Heart left ventricle (tissue), 16 donors: ENCODE measurements around the gene AXIN1. TPM values are rescaled to one million over a fixed set of nuclear protein-coding genes. Genes with fewer than 3 reads are reported as not detected.

ENCODE experiments used
- ATAC-seq, 4 donors: fragments of 200-7000 bp; cut with Tn5 transposase; one replicate each; pipeline ENCODE4 v1.9.1; 2020 to 2022; ENCODE audit warnings: moderate library complexity in 4 of 4, mild to moderate bottlenecking in 3 of 4, moderate number of reproducible peaks in 1 of 4
- DNase-seq, 5 donors: peaks; one replicate each; pipeline ENCODE4 v3.0.0-alpha.2; 2020
- H3K27ac ChIP-seq, 12 donors: fragments of 200-600 bp; sonication (generic) in 4 of 12; one replicate each; pipeline versions ENCODE4 v1.5.0 to v1.8.0; 2016 to 2022; ENCODE audit warnings: mild to moderate bottlenecking in 2 of 12
- H3K27me3 ChIP-seq, 9 donors: fragments of 200-600 bp; sonication (generic) in 2 of 9; one replicate each; pipeline versions ENCODE4 v1.5.1 to v1.8.0; 2016 to 2022; ENCODE audit warnings: mild to moderate bottlenecking in 3 of 9
- H3K36me3 ChIP-seq, 9 donors: fragments of 200-600 bp; sonication (generic) in 2 of 9; one replicate each; pipeline versions ENCODE4 v1.5.0 to v1.8.0; 2018 to 2022; ENCODE audit warnings: mild to moderate bottlenecking in 2 of 9
- H3K4me1 ChIP-seq, 12 donors: fragments of 200-600 bp; sonication (generic) in 4 of 12; one replicate each; pipeline versions ENCODE4 v1.5.0 to v1.8.0; 2016 to 2022; ENCODE audit warnings: mild to moderate bottlenecking in 3 of 12
- H3K4me3 ChIP-seq, 12 donors: fragments of 200-600 bp; sonication (generic) in 4 of 12; one replicate each; pipeline versions ENCODE4 v1.5.0 to v1.8.0; 2017 to 2022; ENCODE audit warnings: mild to moderate bottlenecking in 9 of 12, moderate library complexity in 4 of 12
- H3K9me3 ChIP-seq, 12 donors: fragments of 200-600 bp; sonication (generic) in 4 of 12; one replicate each; pipeline versions ENCODE4 v1.5.0 to v1.8.0; 2016 to 2022; ENCODE audit warnings: mild to moderate bottlenecking in 1 of 12
- POLR2A ChIP-seq, 2 donors: fragments of 450-650 bp; IDR thresholded peaks; one replicate each; pipeline ENCODE4 v1.6.1; 2017; ENCODE audit warnings: antibody characterized with exemption in 2 of 2, mild to moderate bottlenecking in 2 of 2, moderate library complexity in 2 of 2
- WGBS, 4 donors: extraction: QIAGEN DNeasy Blood & Tissue Kit in 2 of 4; methylation state at CpG; one replicate each; pipeline versions ENCODE4 v1.1.5 to v1.1.7; 2013 to 2018; 5-methylcytosine and 5-hydroxymethylcytosine counted together
- intact Hi-C, 10 donors: fragments of 100-400 bp; cut with DNase I; formaldehyde crosslinking; loops; one replicate each; pipeline versions ENCODE4 v1.11.1 to v1.14.2; 2022
- polyA plus RNA-seq, 2 donors: library from polyadenylated mRNA; stranded (reverse); fragments of 200-250 nt; gene quantifications; one replicate each; pipeline ENCODE4 v1.2.3, GENCODE V29; 2013
- total RNA-seq, 9 donors: library from RNA; depleted of rRNA in 2 of 9; stranded (reverse); fragments of >200 nt in 2 of 9; fragmentation: NEBNext Ultra II Directional in 3 of 9; extraction: Animal tissue kit (Norgen Biotek cat#: 25700) in 3 of 9; gene quantifications; one replicate each; pipeline versions ENCODE4 v1.1.0 to v1.2.4, GENCODE V29; 2016 to 2023
- TF ChIP-seq, protein P1 (sequence below), 12 donors: fragments of 200-600 bp; sonication (generic) in 4 of 12; IDR thresholded peaks; one replicate each; pipeline versions ENCODE4 v1.5.0 to v1.8.0; 2018 to 2022; ENCODE audit warnings: antibody characterized with exemption in 12 of 12, mild to moderate bottlenecking in 5 of 12
- donor health status: ischemic (EF 13 %, LVEDD 7.1; RV severe dilation, severe dysfunction).
- donor health status: healthy with polysubstance abuse.
- donor health status: DM: no; HTN: yes; CAD: no.
- donor health status: DM: no; HTN: no; CAD: no.
- donor health status: ischemic (EF 25% LVEDD 6.9; RV normal size, moderate dysfunction).
- donor health status: ischemic (EF 25% LVEDD 5.7; RV mildly dilated, moderate dysfunction).
- donor health status: healthy.
- donor health status: DM: yes; HTN: yes; CAD: no.
- donor health status: ischemic (EF 35%, LVEDD 5.7; RV mildly dilated, moderate dysfunction).
- donor health status: nonischemic (EF 11% LVEDD 7.7; RV severe dilation, severe dysfunction).
- donor health status: DM: yes; HTN: yes; CAD: no.
- donor health status: PGD.
- donor health status: ischemic (EF 29% LVEDD 5.4; RV normal size, mild dysfunction).
- donor health status: nonischemic (EF 23%, LVEDD 6.1; RV moderate dilation, normal function).

Gene AXIN1
- total and polyA plus RNA-seq, 11 donors: 6.8 to 32.0 (median 11.6) TPM

DNA sequence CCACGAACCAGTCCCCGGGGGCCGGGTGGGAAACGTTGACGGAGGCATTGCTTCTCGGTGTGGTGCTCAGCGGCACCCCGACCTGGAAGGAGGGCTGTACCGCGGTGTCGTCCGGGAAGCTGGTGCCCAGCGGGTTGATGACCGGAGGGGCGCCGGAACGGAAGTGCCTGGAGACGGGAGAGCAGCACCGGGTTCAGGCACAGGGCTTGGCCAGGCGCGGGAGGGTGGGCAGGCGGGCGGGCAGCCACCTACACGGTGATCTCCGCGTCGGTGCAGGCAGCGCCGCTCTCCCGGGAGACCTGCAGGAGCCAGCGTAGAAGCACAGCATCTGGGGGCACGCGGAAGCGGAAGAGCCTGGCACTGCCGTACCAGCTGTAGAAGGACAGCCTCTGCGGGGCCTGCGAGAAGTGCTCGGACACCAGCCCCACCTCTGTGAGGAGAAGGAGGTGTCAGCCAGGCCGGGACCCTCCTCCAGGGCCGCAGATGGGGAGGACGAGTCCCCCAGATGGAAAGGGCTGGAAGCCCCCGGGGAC lies 25.0 kb upstream of the AXIN1 start:
- WGBS, 4 donors: 89 to 92% (median 90%) methylated on average over 32 to 42 of the region's 42 CpGs
- ATAC-seq: no peak
- TF ChIP-seq POLR2A (IDR thresholded peaks at IDR 0.05): no peak
- TF ChIP-seq, protein P1, sequence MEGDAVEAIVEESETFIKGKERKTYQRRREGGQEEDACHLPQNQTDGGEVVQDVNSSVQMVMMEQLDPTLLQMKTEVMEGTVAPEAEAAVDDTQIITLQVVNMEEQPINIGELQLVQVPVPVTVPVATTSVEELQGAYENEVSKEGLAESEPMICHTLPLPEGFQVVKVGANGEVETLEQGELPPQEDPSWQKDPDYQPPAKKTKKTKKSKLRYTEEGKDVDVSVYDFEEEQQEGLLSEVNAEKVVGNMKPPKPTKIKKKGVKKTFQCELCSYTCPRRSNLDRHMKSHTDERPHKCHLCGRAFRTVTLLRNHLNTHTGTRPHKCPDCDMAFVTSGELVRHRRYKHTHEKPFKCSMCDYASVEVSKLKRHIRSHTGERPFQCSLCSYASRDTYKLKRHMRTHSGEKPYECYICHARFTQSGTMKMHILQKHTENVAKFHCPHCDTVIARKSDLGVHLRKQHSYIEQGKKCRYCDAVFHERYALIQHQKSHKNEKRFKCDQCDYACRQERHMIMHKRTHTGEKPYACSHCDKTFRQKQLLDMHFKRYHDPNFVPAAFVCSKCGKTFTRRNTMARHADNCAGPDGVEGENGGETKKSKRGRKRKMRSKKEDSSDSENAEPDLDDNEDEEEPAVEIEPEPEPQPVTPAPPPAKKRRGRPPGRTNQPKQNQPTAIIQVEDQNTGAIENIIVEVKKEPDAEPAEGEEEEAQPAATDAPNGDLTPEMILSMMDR (IDR thresholded peaks at IDR 0.05): no peak
- Histone ChIP-seq H3K4me3 (no peak overlapping the region), H3K36me3 (peaks cover 0 to 52% (median 32%) of the 10 kb centered on the region in 9 donors), H3K27me3 (no peaks in the 10 kb centered on the region), H3K4me1 (peaks cover 0 to 33% (median 13%) of the 10 kb centered on the region in 12 donors), H3K9me3 (no peaks in the 10 kb centered on the region), H3K27ac (no peak overlapping the region)
- intact Hi-C loops: no loop called here
- no peak for DNase-seq

DNA sequence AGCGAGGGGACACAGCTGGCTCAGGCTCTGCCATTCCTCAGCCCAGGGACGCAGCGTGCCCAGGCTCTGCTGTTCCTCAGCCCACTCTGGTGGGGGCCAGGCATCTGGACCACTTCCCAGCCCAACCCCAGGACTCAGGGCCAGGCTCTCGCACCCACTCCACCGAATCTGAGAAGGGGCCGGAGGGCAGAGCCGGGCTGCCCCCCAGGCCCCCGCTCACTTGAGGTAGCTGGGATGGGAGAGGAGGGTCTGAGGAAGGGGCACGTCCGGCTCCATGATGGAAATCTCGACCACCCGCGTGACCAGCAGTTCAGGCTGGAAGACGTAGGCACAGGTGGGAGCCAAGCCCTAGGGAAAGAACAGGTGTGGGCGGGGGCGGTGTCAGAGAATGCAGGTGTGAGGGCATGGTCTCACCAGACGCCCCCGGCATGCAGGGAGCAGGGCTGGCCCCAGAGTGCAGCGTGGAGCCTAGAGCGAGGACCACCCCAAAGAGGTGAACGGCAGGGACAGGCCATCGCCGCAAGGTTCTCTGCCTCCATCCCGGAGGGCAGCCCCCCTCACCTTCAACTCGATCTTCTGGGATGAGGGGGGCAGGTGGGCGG lies 24.4 kb upstream of the AXIN1 start:
- WGBS, 4 donors: 91 to 94% (median 94%) methylated on average over 21 to 26 of the region's 26 CpGs
- no peaks in the 10 kb centered on the region for H3K27me3 ChIP-seq
- no peak overlapping the region for H3K4me3 ChIP-seq
- intact Hi-C loops: no loop called here
- H3K4me1 ChIP-seq: peaks cover 0 to 29% (median 13%) of the 10 kb centered on the region in 12 donors
- no peak for ATAC-seq
- H3K36me3 ChIP-seq: peaks cover 0 to 57% (median 32%) of the 10 kb centered on the region in 9 donors
- no peak for TF ChIP-seq POLR2A (IDR thresholded peaks at IDR 0.05)
- TF ChIP-seq, protein P1 (IDR thresholded peaks at IDR 0.05): no peak
- no peak for DNase-seq
- no peaks in the 10 kb centered on the region for H3K9me3 ChIP-seq
- H3K27ac ChIP-seq: no peak overlapping the region

DNA sequence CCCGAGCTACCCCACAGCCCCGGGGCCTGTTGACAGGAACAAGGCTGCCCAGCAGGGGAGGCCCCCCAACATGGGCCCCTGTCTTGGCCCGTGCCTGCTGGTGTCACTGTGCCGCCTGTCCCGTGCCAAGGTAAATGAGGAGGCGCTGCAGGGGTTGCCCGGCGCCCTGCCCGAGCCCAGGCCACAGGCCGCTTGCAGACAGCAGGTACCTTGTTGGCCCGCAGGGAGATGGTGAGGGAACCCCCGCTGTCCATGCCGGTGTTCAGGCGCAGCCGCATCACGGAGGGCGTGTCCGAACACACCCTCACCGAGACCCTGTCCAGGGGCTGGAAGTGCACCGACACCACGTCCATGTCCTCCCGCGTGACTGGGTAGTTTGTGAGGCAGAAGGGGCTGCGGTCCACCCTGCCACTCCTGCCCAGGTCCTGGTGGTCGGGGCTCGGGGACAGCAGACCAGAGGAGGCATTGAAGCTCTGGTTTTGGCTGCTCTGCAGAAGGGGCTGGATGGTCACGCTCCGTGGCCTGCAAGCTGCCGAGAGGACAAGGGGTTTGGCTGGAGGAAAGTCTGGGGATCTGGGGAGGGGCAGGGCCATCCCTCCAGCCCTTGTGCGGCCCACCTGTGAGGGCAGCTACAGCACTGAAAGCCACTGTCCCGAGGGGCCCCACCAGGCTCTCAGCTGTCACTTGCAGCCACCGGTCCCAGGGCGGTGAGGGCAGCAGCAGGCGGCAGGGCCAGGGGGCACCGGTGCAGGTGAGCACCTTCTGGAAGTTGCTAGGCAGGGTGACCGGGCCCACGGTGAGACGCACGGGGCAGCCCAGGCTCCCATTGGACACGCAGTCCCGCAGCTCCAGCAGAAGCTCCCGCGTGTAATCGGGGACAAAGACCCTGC lies 23.6 kb upstream of the AXIN1 start:
- TF ChIP-seq POLR2A (IDR thresholded peaks at IDR 0.05): no peak
- TF ChIP-seq, protein P1 (IDR thresholded peaks at IDR 0.05): no peak
- DNase-seq (no peak), ATAC-seq (no peak)
- WGBS, 4 donors: 94 to 97% (median 96%) methylated on average over 23 to 44 of the region's 44 CpGs
- intact Hi-C loops: no loop called here
- H3K4me1 ChIP-seq: peaks cover 0 to 30% (median 13%) of the 10 kb centered on the region in 12 donors
- peaks cover 0 to 62% (median 32%) of the 10 kb centered on the region in 9 donors for H3K36me3 ChIP-seq
- H3K27ac ChIP-seq: no peak overlapping the region
- no peak overlapping the region for H3K4me3 ChIP-seq
- H3K9me3 ChIP-seq: no peaks in the 10 kb centered on the region
- H3K27me3 ChIP-seq: no peaks in the 10 kb centered on the region

DNA sequence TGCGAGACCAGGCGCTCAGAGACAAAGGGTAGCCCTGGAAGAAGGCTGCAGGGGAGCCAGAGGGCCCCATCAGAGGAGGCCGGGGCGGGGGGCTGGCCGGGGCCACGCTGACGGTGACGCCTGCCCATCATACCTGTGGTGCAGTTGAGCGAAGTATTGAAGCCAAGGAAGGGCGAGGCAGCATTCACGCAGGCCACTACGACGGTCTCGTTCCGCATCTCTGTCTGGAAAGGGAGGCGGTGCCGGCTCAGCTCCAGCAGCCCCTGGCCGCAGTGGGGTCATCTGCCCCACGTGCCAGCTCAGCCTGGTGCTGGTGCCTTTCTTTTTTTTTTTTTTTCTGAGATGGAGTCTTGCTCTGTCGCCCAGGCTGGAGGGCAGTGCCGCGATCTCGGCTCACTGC lies 22.7 kb upstream of the AXIN1 start:
- WGBS, 4 donors: 92 to 97% (median 94%) methylated on average over 21 to 23 of the region's 23 CpGs
- TF ChIP-seq POLR2A (IDR thresholded peaks at IDR 0.05): no peak
- TF ChIP-seq, protein P1 (IDR thresholded peaks at IDR 0.05): no peak
- no peaks in the 10 kb centered on the region for H3K9me3 ChIP-seq
- no peak overlapping the region for H3K4me3 ChIP-seq
- H3K36me3 ChIP-seq: peaks cover 0 to 62% (median 32%) of the 10 kb centered on the region in 9 donors
- H3K27ac ChIP-seq: no peak overlapping the region
- intact Hi-C loops: no loop called here
- H3K4me1 ChIP-seq: peaks cover 0 to 27% (median 11%) of the 10 kb centered on the region in 12 donors
- no peaks in the 10 kb centered on the region for H3K27me3 ChIP-seq
- DNase-seq (no peak), ATAC-seq (no peak)
